Activated T-cell treated with anti-CD3 and anti-CD28 coated beads, Interleukin-2, amount 50 U/mL, for 1 hour (primary cell): ENCODE data around the gene CROCC2.

Experiments used
- DNase-seq: peaks from one replicate; pipeline ENCODE4 v3.0.0-alpha.2; 2020

The CROCC2 gene

GRCh38 chr2:241025639-241026038, 119.5 kb downstream of the CROCC2 start:
- no peak for DNase-seq

DNA sequence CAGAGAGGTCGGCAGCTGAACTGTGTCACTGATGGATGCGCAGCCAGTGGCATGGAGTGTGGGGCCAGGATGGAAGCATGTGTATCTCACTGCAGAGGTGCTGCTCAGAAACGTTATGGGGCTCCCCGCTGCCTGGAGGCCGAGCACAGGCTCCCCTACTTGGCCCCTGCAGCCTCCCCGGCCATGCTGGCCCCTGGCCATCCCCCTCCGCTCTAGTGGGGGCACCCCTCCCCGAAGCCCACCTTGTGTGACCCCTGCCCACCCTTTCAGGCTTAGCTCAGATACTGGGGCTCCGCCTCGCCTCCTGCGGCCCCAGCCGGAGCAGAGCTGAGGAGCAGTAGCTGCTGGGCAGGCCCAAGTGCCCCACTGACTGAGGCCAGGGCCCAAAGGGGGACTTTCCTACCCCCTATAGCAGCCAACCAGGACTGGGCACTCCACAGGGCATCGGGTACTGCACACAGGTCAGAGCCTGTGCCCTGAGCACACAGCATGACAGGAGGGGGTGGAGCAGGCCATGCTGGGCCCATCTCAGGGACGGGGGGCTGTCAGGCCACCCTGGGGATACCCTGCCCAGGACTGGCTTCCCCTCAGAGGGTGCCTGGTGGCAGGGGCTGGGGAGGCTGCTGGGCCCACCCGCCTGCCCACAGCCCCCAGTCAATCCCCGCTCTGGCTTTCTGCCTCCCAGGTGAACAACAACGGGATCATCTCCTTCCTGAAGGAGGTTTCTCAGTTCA, 123.6 kb downstream of the CROCC2 start:
- no peak for DNase-seq

DNA sequence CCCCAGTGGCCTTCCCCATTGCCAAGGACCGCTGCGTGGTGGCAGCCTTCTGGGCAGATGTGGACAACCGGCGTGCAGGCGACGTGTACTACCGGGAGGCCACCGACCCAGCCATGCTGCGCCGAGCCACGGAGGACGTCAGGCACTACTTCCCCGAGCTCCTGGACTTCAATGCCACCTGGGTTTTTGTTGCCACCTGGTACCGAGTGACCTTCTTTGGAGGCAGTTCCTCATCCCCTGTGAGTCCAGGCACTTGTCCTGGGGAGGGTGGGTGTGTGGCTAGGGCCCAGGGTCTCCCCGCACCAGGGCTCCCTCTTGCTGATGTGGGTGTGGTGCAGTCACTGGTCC, 124.2 kb downstream of the CROCC2 start:
- no peak for DNase-seq

GRCh38 chr2:241030883-241031282, 124.7 kb downstream of the CROCC2 start:
- no peak for DNase-seq

- DNase-seq: no peak
These were observed 125.5 kb downstream of the CROCC2 start for GRCh38 chr2:241031436-241032165.

GRCh38 chr2:241033336-241033987, 127.3 kb downstream of the CROCC2 start:
- DNase-seq: no peak

GRCh38 chr2:241033994-241034393, 127.9 kb downstream of the CROCC2 start:
- DNase-seq: no peak

- no peak for DNase-seq
These were observed 128.5 kb downstream of the CROCC2 start for GRCh38 chr2:241034490-241035141.

GRCh38 chr2:241035142-241035817, 129.1 kb downstream of the CROCC2 start:
- DNase-seq: peak; percentile 81

DNA sequence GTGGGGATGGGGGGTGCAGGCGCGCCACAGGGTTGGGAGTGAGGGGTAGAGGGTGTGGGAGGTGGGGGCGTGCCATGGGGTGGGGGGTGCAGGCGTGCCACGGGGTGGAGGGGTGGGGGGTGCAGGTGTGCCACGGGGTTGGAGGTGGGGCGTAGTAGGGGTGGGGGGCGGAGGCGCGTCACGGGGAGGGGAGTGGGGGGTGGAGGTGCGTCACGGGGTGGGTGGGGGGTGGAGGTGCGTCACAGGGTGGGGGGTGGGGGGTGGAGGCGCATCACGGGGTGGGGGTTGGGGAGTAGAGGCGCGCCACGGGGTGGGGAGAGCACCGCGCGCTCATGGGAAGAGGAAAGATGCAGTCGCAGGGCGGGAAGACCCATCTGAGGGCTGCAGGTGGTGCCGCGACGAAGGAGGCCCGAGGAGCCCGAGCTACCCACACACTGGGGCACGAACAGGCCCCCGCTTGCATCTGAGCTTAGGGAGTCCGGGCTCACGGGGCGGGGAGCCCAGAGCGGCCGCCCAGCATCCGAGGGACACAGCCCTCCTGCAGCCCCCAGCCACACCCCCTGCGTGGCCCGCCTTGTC, 129.8 kb downstream of the CROCC2 start:
- DNase-seq: no peak

DNA sequence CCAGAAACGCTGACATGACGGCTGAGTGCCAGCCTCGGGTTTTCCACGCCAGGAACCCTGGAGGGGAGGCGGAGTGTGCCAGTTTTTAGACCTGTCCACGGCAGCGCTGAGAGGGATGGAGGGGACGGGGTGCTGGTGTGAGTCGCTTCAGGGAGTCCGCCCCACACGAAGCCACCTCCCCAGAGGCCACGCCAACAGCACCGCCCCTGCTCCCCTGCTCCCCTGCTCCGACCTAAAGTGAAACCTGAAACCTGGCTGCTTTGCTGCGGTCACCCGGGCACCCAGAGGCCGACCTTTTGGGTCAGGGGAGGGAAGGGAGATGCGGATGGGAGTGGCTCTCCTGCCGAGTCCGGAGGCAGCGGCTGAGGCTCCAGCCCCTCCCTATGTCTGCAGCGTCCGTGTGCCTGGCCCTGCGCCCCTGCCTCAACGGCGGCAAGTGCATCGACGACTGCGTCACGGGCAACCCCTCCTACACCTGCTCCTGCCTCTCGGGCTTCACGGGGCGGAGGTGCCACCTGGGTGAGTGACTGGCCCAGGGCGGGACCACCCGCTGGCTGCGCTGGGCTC, 130.3 kb downstream of the CROCC2 start:
- peak; percentile 81 for DNase-seq

DNA sequence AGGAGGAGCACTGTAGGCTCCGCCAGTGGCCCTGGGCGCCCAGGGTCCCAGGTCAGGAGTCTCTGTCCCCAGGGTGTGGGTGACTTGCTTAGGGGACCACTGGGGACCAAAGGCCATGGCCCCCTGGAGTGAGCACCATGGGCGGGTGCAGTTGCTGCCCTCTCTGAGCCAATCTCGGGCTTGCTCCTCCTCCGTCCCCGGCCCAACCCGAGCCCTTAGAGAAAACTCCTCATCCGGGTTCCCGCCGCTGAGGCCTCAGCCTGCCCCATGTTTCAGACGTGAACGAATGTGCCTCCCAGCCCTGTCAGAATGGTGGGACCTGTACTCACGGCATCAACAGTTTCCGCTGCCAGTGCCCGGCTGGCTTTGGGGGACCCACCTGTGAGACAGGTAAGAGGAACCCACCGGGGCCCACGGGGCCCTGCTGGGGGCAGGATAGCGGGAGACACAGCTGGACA, 130.9 kb downstream of the CROCC2 start:
- no peak for DNase-seq

- DNase-seq: no peak
These were observed 131.4 kb downstream of the CROCC2 start for GRCh38 chr2:241037498-241037897.

GRCh38 chr2:241038374-241039180, 132.4 kb downstream of the CROCC2 start:
- DNase-seq: no peak

GRCh38 chr2:241039416-241039815, 133.3 kb downstream of the CROCC2 start:
- DNase-seq: no peak

DNA sequence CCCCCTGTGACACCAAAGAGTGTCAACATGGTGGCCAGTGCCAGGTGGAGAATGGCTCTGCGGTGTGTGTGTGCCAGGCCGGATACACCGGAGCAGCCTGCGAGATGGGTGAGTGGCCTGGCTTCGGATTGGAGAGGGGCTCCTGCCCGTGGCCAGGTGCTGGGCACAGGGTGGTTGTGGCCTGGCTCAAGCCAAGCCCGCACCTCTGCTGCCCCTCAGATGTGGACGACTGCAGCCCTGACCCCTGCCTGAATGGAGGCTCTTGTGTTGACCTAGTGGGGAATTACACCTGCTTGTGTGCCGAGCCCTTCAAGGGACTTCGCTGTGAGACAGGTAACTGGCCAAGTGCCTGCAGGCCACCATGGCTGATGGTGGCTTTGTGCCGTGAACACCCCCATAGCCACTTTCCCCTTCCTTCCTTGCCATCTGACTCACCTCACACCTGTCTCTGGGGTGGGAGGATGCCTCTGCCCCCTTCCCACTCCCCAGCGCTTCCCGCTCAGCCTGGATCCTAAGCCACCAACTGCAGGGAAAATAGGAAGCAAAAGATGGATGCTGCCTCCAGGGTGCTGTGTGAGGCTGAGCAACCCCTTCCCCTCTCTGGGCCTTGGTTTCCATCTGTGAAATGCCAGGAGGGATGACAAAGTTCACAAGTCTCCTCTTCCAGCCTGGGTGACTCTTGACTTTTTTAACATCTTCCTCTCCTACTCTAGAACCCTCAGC, 134.1 kb downstream of the CROCC2 start:
- DNase-seq: no peak

GRCh38 chr2:241041589-241042158, 135.5 kb downstream of the CROCC2 start:
- no peak for DNase-seq
